Upper lobe of left lung (tissue), 6 donors: ENCODE data around the gene CNOT10. TPM values are rescaled to one million over a fixed set of nuclear protein-coding genes. Genes with fewer than 3 reads are reported as not detected.

Experiments used
- ATAC-seq, 2 donors: fragments of 200-7000 bp; cut with Tn5 transposase; one replicate each; pipeline ENCODE4 v1.9.1; 2022; ENCODE audit warnings: mild to moderate bottlenecking in 2 of 2, moderate library complexity in 2 of 2; ENCODE audit not compliant: low FRiP score in 2 of 2
- DNase-seq, 2 donors: peaks; one replicate each; pipeline ENCODE4 v3.0.0-alpha.2; 2019 to 2020
- H3K27ac ChIP-seq, 4 donors: fragments of 200-600 bp; sonication (generic); one replicate each; pipeline ENCODE4 v1.5.1; 2016 to 2019
- H3K27me3 ChIP-seq, 4 donors: fragments of 200-600 bp; sonication (generic); one replicate each; pipeline ENCODE4 v1.5.1; 2017 to 2019
- H3K36me3 ChIP-seq, 4 donors: fragments of 200-600 bp; sonication (generic); one replicate each; pipeline ENCODE4 v1.5.1; 2016 to 2019
- H3K4me1 ChIP-seq, 4 donors: fragments of 200-600 bp; sonication (generic); one replicate each; pipeline ENCODE4 v1.5.1; 2018 to 2019
- H3K4me3 ChIP-seq, 4 donors: fragments of 200-600 bp; sonication (generic); one replicate each; pipeline ENCODE4 v1.5.1; 2017 to 2019; ENCODE audit warnings: mild to moderate bottlenecking in 2 of 4, moderate library complexity in 1 of 4
- H3K9me3 ChIP-seq, 4 donors: fragments of 200-600 bp; sonication (generic); one replicate each; pipeline ENCODE4 v1.5.1; 2018 to 2019
- EP300 ChIP-seq, 4 donors: sonication (generic); formaldehyde crosslinking; IDR thresholded peaks; one replicate each; pipeline ENCODE4 v1.5.1; 2017; ENCODE audit warnings: antibody characterized with exemption in 4 of 4, control low read depth in 2 of 4
- POLR2A ChIP-seq, 4 donors: fragments of 450-650 bp; IDR thresholded peaks; one replicate each; pipeline ENCODE4 v1.5.1; 2016 to 2017; ENCODE audit warnings: antibody characterized with exemption in 4 of 4, mild to moderate bottlenecking in 2 of 4
- POLR2AphosphoS5 ChIP-seq, 2 donors: sonication (generic); formaldehyde crosslinking; IDR thresholded peaks; one replicate each; pipeline ENCODE4 v1.5.1; 2017; ENCODE audit warnings: antibody characterized with exemption in 2 of 2
- WGBS, 2 donors: methylation state at CpG; one replicate each; pipeline ENCODE4 v1.1.5; 2017 to 2018; 5-methylcytosine and 5-hydroxymethylcytosine counted together
- total RNA-seq, 6 donors: library from RNA; depleted of rRNA in 4 of 6; stranded (reverse); fragments of >200 nt in 4 of 6; gene quantifications; one replicate each; pipeline versions ENCODE4 v1.1.0 to v1.2.1, GENCODE V29; 2016 to 2021
- TF ChIP-seq, protein P1 (sequence below), 6 experiments: fragments of 450-650 bp in 4 of 6; fragments of 200-600 bp in 2 of 6; sonication (generic) in 2 of 6; IDR thresholded peaks; one replicate each; pipeline ENCODE4 v1.5.1; 2016 to 2019; ENCODE audit warnings: antibody characterized with exemption in 6 of 6
- donor health status: DM: no; HTN: no; CAD: no; lungs with moderate emphysema.
- donor health status: DM: no; HTN: yes; CAD: no; lungs with severe emphysema.

CNOT10 gene
- total RNA-seq, 6 donors from 2014 or later = 19.1 to 47.1 (median 29.6) TPM

DNA sequence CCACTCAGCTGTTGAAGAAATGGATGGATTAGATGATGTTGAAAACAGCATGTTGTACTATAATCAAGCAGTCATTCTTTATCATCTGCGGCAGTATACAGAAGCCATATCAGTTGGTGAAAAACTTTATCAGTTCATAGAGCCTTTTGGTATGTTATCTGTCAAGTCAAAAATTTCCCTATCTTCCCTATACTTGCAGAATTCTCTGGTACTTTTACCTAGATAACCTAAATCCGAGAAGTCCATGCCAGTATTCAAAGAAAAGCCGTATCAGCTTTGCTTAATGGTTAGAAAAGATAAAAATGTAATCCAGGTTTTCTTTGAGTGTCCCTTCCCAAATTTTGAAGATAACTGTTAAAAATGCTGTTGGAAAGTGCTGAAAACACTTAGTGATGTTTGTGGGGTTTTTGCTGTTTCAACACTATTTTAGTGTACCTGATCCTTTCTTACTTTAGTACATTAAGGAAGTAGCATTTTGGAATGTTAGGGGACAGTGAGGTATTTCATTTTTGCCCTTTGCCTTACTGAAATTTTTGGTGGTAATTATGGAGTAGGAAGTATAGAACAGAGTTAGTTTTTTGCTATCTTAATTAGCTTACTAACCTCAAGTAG lies 23.8 kb downstream of the CNOT10 start:
- Histone ChIP-seq H3K4me3 (no peak overlapping the region), H3K36me3 (peaks cover 0 to 40% (median 8%) of the 10 kb centered on the region in 4 donors), H3K4me1 (peaks cover 5 to 12% (median 11%) of the 10 kb centered on the region in 4 donors), H3K27ac (no peak overlapping the region), H3K9me3 (no peaks in the 10 kb centered on the region), H3K27me3 (no peaks in the 10 kb centered on the region)
- TF ChIP-seq, protein P1, sequence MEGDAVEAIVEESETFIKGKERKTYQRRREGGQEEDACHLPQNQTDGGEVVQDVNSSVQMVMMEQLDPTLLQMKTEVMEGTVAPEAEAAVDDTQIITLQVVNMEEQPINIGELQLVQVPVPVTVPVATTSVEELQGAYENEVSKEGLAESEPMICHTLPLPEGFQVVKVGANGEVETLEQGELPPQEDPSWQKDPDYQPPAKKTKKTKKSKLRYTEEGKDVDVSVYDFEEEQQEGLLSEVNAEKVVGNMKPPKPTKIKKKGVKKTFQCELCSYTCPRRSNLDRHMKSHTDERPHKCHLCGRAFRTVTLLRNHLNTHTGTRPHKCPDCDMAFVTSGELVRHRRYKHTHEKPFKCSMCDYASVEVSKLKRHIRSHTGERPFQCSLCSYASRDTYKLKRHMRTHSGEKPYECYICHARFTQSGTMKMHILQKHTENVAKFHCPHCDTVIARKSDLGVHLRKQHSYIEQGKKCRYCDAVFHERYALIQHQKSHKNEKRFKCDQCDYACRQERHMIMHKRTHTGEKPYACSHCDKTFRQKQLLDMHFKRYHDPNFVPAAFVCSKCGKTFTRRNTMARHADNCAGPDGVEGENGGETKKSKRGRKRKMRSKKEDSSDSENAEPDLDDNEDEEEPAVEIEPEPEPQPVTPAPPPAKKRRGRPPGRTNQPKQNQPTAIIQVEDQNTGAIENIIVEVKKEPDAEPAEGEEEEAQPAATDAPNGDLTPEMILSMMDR (IDR thresholded peaks at IDR 0.05) = no peak
- TF ChIP-seq POLR2AphosphoS5 (IDR thresholded peaks at IDR 0.05) (no peak), EP300 (IDR thresholded peaks at IDR 0.05) (no peak), POLR2A (IDR thresholded peaks at IDR 0.05) (no peak)
- no peak for ATAC-seq
- 94 to 96% methylated on average over 3 of the region's 3 CpGs for WGBS, 2 donors
- DNase-seq = no peak

DNA sequence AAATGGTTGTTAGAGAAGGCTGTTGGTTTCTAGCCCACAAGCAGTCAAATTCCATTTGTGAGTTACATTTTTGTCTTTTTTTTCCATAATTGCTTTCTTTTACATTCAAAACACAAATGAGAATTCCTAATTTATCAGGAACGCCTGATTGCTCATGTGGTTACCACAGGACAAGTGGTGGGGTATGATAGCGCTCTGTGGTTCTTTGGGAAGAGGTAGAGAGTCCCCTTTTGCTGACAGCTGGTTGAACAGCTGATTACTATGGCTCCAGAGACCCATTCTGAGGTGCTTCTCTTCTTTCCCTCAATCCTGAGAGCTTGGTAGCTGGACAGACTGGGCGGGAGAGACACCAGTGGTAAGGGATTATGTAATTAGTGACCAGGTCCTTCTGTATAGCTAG lies 24.4 kb downstream of the CNOT10 start:
- H3K27me3 ChIP-seq = no peaks in the 10 kb centered on the region
- peaks cover 5 to 12% (median 9%) of the 10 kb centered on the region in 4 donors for H3K4me1 ChIP-seq
- 97% methylated on average over 3 of the region's 3 CpGs for WGBS, 2 donors
- H3K36me3 ChIP-seq = peaks cover 0 to 42% (median 8%) of the 10 kb centered on the region in 4 donors
- TF ChIP-seq, protein P1 (IDR thresholded peaks at IDR 0.05) = no peak
- no peak for TF ChIP-seq POLR2AphosphoS5 (IDR thresholded peaks at IDR 0.05)
- TF ChIP-seq POLR2A (IDR thresholded peaks at IDR 0.05) = no peak
- no peak for TF ChIP-seq EP300 (IDR thresholded peaks at IDR 0.05)
- ATAC-seq = no peak
- H3K27ac ChIP-seq = no peak overlapping the region
- no peak overlapping the region for H3K4me3 ChIP-seq
- no peaks in the 10 kb centered on the region for H3K9me3 ChIP-seq
- no peak for DNase-seq

GRCh38 chr3:32712506-32713055 lies 27.6 kb downstream of the CNOT10 start:
- TF ChIP-seq, protein P1 (IDR thresholded peaks at IDR 0.05) = no peak
- TF ChIP-seq POLR2AphosphoS5 (IDR thresholded peaks at IDR 0.05) (no peak), POLR2A (IDR thresholded peaks at IDR 0.05) (no peak), EP300 (IDR thresholded peaks at IDR 0.05) (no peak)
- no peak overlapping the region for H3K4me3 ChIP-seq
- no peak overlapping the region for H3K27ac ChIP-seq
- H3K4me1 ChIP-seq = no peaks in the 10 kb centered on the region
- H3K36me3 ChIP-seq = peaks cover 4 to 62% (median 15%) of the 10 kb centered on the region in 4 donors
- H3K27me3 ChIP-seq = no peaks in the 10 kb centered on the region
- DNase-seq = peak in 1 of 2 donors; percentile 28
- 90 to 92% methylated on average over 1 of the region's 1 CpG for WGBS, 2 donors
- H3K9me3 ChIP-seq = no peaks in the 10 kb centered on the region
- no peak for ATAC-seq

DNA sequence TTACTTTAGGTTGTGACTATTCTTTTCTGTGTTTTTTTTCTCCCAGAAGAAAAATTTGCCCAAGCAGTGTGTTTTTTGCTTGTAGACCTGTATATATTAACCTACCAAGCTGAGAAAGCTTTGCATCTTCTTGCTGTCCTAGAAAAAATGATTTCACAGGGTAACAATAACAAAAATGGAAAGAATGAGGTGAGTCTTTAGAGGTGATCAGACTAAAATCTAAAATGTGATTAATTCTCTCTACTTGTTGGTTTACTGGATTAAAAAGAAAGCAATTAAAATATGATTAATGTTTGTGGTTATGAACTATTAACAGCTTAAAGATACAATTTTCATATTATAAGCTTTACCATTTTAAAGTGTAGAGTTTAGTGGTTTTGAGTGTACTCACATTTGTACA lies 28.2 kb downstream of the CNOT10 start:
- no peak overlapping the region for H3K4me3 ChIP-seq
- no peaks in the 10 kb centered on the region for H3K4me1 ChIP-seq
- TF ChIP-seq POLR2A (IDR thresholded peaks at IDR 0.05) = no peak
- TF ChIP-seq, protein P1 (IDR thresholded peaks at IDR 0.05) = no peak
- TF ChIP-seq EP300 (IDR thresholded peaks at IDR 0.05) = no peak
- H3K27me3 ChIP-seq = no peaks in the 10 kb centered on the region
- H3K36me3 ChIP-seq = peaks cover 4 to 68% (median 16%) of the 10 kb centered on the region in 4 donors
- H3K27ac ChIP-seq = no peak overlapping the region
- H3K9me3 ChIP-seq = no peaks in the 10 kb centered on the region
- ATAC-seq = no peak
- no peak for DNase-seq

DNA sequence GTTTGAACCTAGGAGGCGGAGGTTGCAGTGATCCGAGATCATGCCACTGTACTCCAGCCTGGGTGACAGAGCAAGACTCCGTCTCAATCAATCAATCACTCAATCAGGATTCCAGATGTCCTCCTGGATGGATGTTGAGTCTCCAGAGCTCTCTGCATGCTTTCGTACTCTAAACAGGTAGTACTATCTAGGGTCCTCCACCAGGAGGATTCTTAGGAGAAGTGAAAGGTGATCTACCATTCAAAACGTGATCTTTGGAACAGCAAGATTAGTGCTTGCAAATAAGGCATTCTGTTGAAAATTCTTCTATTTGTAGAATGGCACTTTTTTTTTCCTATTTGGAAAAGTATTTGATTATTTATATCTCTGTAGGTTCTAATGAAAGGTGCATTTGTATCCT lies 34.3 kb downstream of the CNOT10 start:
- DNase-seq (no peak), ATAC-seq (no peak)
- H3K4me3 ChIP-seq = no peak overlapping the region
- no peak overlapping the region for H3K27ac ChIP-seq
- 91 to 95% methylated on average over 5 of the region's 5 CpGs for WGBS, 2 donors
- H3K36me3 ChIP-seq = peaks cover 4 to 59% (median 29%) of the 10 kb centered on the region in 4 donors
- no peaks in the 10 kb centered on the region for H3K27me3 ChIP-seq
- no peak for TF ChIP-seq EP300 (IDR thresholded peaks at IDR 0.05)
- no peaks in the 10 kb centered on the region for H3K4me1 ChIP-seq
- no peaks in the 10 kb centered on the region for H3K9me3 ChIP-seq
